Endothelial cell (in vitro differentiated cells): ENCODE data around the gene FBXL5. TPM values are rescaled to one million over a fixed set of nuclear protein-coding genes. Genes with fewer than 3 reads are reported as not detected.
"Not testable (repeated sequence)": the region's sequence is repeated elsewhere in the genome, so short reads cannot be mapped to it uniquely, and the experiment has no call there.

Experiments
- DNase-seq: peaks from one replicate; pipeline ENCODE4 v3.0.0; 2021; ENCODE audit warnings: low spot score
- H3K27ac Mint-ChIP-seq: one replicate; pipeline ENCODE4 v1.8.0; 2021; ENCODE audit warnings: mixed read lengths, inconsistent platforms; ENCODE audit not compliant: unreplicated experiment
- H3K27me3 Mint-ChIP-seq: one replicate; pipeline ENCODE4 v1.8.0; 2021; ENCODE audit warnings: mild to moderate bottlenecking, moderate library complexity, mixed read lengths, inconsistent platforms; ENCODE audit not compliant: unreplicated experiment
- H3K36me3 Mint-ChIP-seq: one replicate; pipeline ENCODE4 v1.8.0; 2021; ENCODE audit warnings: mild to moderate bottlenecking, low read depth, mixed read lengths, inconsistent platforms; ENCODE audit not compliant: unreplicated experiment
- H3K4me1 Mint-ChIP-seq: one replicate; pipeline ENCODE4 v1.8.0; 2021; ENCODE audit warnings: mild to moderate bottlenecking, mixed read lengths, inconsistent platforms; ENCODE audit not compliant: unreplicated experiment
- H3K4me3 Mint-ChIP-seq: one replicate; pipeline ENCODE4 v1.8.0; 2021; ENCODE audit warnings: mild to moderate bottlenecking, mixed read lengths, inconsistent platforms; ENCODE audit not compliant: unreplicated experiment
- H3K9me3 Mint-ChIP-seq: one replicate; pipeline ENCODE4 v1.8.0; 2021; ENCODE audit warnings: mixed read lengths, inconsistent platforms; ENCODE audit not compliant: unreplicated experiment
- CTCF ChIP-seq: fragments of 200-600 bp; sonication (generic); IDR thresholded peaks from one replicate; pipeline ENCODE4 v1.5.0; 2021; ENCODE audit warnings: antibody characterized with exemption; ENCODE audit not compliant: unreplicated experiment
- total RNA-seq: library from RNA; stranded (reverse); fragmentation: NEBNext Ultra II Directional; extraction: Animal tissue kit (Norgen Biotek cat#: 25700); gene quantifications from one replicate; pipeline ENCODE4 v1.2.1, GENCODE V29; 2021; ENCODE audit not compliant: unreplicated experiment

FBXL5 gene
- total RNA-seq, 1 donor from 2014 or later, result 60.6 TPM

DNA sequence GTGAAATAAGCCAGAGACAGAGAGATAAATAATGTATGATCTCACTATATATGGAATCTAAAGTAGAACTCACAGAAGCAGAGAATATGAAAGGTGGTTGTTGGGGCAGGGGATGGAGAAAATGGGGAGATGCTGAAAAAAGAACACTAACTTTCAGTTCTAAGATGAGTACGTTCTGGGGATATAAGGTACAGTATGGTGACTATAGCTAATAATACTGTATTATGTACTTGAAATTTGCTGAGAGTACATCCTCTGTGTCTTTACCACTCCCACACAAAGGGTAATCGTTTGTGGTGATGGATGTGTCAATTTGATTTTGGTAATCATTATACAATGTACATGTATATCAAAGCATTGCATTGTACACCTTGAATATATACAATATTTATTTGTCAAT lies 6.6 kb downstream of the FBXL5 start:
- Mint-ChIP-seq H3K36me3 (no peaks in the 10 kb centered on the region), H3K9me3 (no peaks in the 10 kb centered on the region), H3K4me3 (no peak overlapping the region), H3K4me1 (peaks cover 16% of the 10 kb centered on the region), H3K27me3 (no peaks in the 10 kb centered on the region), H3K27ac (no peak overlapping the region)
- no peak for DNase-seq
- TF ChIP-seq CTCF, result no peak

GRCh38 chr4:15638418-15638817 lies 16.7 kb downstream of the FBXL5 start:
- TF ChIP-seq CTCF, result no peak
- DNase-seq, result no peak
- peaks cover 7% of the 10 kb centered on the region for H3K36me3 Mint-ChIP-seq
- no peak overlapping the region for H3K27ac Mint-ChIP-seq
- H3K9me3 Mint-ChIP-seq, result no peaks in the 10 kb centered on the region
- H3K27me3 Mint-ChIP-seq, result no peaks in the 10 kb centered on the region
- no peaks in the 10 kb centered on the region for H3K4me1 Mint-ChIP-seq
- H3K4me3 Mint-ChIP-seq, result no peak overlapping the region

DNA sequence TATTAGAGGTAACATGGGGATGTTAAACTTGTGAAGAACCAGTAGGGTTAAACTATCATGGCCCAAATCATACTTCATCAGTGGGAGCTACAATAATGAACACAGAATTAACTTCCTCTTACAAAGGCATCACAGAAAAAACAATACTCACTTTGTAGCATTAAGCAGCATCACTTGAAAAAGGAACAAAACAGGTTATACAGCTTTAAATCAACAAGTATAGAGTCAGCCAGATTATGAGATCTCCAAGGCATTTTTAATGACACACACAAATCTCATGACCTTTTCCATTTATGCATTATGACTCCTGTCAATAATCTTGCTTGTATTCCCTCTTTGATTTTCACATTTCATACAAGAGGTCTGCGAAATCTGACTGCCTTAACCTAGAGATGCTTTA lies 18.3 kb downstream of the FBXL5 start:
- Mint-ChIP-seq H3K27me3 (no peaks in the 10 kb centered on the region), H3K27ac (no peak overlapping the region)
- DNase-seq, result no peak

DNA sequence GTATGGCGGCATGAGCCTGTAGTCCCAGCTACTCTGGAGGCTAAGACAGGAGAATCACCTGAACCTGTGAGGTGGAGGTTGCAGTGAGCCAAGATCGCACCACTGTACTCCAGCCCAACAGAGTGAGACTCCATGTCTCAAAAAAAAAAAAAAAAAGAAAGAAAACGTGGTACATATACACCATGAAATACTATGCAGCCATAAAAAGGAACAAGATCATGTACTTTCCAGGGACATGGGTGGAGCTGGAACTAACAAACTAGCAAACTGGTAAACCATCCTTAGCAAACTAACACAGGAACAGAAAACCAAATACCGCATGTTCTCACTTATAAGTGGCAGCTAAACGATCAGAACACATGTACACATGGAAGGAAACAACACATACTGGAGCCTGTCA lies 37.8 kb downstream of the FBXL5 start:
- H3K27me3 Mint-ChIP-seq, H3K9me3 Mint-ChIP-seq, H3K4me3 Mint-ChIP-seq, H3K27ac Mint-ChIP-seq, DNase-seq, H3K4me1 Mint-ChIP-seq: not testable (repeated sequence)
- peaks cover 65% of the 10 kb centered on the region for H3K36me3 Mint-ChIP-seq

More for the DNA sequence above, 18.3 kb downstream of the FBXL5 start:
- no peaks in the 10 kb centered on the region for H3K4me1 Mint-ChIP-seq
- peaks cover 21% of the 10 kb centered on the region for H3K36me3 Mint-ChIP-seq
- H3K4me3 Mint-ChIP-seq, result no peak overlapping the region
- H3K9me3 Mint-ChIP-seq, result no peaks in the 10 kb centered on the region
- TF ChIP-seq CTCF, result no peak

DNA sequence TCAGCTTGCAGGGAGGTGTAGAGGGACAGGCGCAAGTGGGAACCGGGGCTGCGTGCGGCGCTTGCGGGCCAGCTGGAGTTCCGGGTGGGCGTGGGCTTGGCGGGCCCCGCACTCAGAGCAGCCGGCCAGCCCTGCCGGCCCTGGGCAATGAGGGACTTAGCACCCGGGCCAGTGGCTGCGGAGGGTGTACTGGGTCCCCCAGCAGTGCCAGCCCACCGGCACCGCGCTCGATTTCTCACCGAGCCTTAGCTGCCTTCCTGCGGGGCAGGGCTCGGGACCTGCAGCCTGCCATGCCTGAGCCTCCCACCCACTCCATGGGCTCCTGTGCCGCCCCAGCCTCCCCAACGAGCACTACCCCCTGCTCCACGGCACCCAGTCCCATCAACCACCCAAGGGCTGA lies 40.3 kb downstream of the FBXL5 start:
- H3K36me3 Mint-ChIP-seq, result peaks cover 41% of the 10 kb centered on the region
- not testable (repeated sequence) for H3K4me1 Mint-ChIP-seq, H3K27me3 Mint-ChIP-seq, DNase-seq, H3K4me3 Mint-ChIP-seq, H3K27ac Mint-ChIP-seq, H3K9me3 Mint-ChIP-seq

- Mint-ChIP-seq H3K36me3 (peaks cover 20% of the 10 kb centered on the region), H3K4me1 (peaks cover 7% of the 10 kb centered on the region), H3K27me3 (peaks cover 9% of the 10 kb centered on the region), H3K4me3 (no peak overlapping the region), H3K27ac (no peak overlapping the region), H3K9me3 (no peaks in the 10 kb centered on the region)
- no peak for TF ChIP-seq CTCF
- no peak for DNase-seq
These were observed 43.0 kb downstream of the FBXL5 start for GRCh38 chr4:15612136-15612535.
